ENCODE data around the gene DNAH7. TPM values are rescaled to one million over a fixed set of nuclear protein-coding genes. Genes with fewer than 3 reads are reported as not detected.

Gene DNAH7
- total and polyA plus RNA-seq, 2 experiments from 2014 or later, result 0.35 to 1.1 TPM

DNA sequence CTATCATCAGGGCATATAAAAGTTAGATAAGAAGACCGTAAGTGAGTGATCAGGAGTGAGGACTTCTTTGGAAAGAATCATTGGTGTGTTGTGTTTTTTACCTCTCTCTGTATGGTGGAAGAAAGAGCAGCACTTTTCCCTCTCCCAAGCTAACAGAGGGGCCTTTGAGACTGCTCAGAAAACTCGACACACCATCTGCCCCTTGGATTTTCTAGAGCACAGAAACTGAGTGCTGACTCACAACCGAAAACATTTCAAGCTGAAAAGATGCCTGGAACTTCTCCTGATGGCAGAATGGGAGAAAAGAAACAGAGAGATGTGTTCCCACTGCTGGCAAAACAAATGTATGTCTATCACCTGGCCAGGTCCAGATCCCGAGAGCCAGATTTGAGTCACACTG lies 156.6 kb downstream of the DNAH7 start (continued):
- TF ChIP-seq, protein P1, sequence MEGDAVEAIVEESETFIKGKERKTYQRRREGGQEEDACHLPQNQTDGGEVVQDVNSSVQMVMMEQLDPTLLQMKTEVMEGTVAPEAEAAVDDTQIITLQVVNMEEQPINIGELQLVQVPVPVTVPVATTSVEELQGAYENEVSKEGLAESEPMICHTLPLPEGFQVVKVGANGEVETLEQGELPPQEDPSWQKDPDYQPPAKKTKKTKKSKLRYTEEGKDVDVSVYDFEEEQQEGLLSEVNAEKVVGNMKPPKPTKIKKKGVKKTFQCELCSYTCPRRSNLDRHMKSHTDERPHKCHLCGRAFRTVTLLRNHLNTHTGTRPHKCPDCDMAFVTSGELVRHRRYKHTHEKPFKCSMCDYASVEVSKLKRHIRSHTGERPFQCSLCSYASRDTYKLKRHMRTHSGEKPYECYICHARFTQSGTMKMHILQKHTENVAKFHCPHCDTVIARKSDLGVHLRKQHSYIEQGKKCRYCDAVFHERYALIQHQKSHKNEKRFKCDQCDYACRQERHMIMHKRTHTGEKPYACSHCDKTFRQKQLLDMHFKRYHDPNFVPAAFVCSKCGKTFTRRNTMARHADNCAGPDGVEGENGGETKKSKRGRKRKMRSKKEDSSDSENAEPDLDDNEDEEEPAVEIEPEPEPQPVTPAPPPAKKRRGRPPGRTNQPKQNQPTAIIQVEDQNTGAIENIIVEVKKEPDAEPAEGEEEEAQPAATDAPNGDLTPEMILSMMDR (conservative IDR thresholded peaks at IDR 0.05; ENCODE audit: low read depth in 2 of 2), result no peak
- TF ChIP-seq, protein P2, sequence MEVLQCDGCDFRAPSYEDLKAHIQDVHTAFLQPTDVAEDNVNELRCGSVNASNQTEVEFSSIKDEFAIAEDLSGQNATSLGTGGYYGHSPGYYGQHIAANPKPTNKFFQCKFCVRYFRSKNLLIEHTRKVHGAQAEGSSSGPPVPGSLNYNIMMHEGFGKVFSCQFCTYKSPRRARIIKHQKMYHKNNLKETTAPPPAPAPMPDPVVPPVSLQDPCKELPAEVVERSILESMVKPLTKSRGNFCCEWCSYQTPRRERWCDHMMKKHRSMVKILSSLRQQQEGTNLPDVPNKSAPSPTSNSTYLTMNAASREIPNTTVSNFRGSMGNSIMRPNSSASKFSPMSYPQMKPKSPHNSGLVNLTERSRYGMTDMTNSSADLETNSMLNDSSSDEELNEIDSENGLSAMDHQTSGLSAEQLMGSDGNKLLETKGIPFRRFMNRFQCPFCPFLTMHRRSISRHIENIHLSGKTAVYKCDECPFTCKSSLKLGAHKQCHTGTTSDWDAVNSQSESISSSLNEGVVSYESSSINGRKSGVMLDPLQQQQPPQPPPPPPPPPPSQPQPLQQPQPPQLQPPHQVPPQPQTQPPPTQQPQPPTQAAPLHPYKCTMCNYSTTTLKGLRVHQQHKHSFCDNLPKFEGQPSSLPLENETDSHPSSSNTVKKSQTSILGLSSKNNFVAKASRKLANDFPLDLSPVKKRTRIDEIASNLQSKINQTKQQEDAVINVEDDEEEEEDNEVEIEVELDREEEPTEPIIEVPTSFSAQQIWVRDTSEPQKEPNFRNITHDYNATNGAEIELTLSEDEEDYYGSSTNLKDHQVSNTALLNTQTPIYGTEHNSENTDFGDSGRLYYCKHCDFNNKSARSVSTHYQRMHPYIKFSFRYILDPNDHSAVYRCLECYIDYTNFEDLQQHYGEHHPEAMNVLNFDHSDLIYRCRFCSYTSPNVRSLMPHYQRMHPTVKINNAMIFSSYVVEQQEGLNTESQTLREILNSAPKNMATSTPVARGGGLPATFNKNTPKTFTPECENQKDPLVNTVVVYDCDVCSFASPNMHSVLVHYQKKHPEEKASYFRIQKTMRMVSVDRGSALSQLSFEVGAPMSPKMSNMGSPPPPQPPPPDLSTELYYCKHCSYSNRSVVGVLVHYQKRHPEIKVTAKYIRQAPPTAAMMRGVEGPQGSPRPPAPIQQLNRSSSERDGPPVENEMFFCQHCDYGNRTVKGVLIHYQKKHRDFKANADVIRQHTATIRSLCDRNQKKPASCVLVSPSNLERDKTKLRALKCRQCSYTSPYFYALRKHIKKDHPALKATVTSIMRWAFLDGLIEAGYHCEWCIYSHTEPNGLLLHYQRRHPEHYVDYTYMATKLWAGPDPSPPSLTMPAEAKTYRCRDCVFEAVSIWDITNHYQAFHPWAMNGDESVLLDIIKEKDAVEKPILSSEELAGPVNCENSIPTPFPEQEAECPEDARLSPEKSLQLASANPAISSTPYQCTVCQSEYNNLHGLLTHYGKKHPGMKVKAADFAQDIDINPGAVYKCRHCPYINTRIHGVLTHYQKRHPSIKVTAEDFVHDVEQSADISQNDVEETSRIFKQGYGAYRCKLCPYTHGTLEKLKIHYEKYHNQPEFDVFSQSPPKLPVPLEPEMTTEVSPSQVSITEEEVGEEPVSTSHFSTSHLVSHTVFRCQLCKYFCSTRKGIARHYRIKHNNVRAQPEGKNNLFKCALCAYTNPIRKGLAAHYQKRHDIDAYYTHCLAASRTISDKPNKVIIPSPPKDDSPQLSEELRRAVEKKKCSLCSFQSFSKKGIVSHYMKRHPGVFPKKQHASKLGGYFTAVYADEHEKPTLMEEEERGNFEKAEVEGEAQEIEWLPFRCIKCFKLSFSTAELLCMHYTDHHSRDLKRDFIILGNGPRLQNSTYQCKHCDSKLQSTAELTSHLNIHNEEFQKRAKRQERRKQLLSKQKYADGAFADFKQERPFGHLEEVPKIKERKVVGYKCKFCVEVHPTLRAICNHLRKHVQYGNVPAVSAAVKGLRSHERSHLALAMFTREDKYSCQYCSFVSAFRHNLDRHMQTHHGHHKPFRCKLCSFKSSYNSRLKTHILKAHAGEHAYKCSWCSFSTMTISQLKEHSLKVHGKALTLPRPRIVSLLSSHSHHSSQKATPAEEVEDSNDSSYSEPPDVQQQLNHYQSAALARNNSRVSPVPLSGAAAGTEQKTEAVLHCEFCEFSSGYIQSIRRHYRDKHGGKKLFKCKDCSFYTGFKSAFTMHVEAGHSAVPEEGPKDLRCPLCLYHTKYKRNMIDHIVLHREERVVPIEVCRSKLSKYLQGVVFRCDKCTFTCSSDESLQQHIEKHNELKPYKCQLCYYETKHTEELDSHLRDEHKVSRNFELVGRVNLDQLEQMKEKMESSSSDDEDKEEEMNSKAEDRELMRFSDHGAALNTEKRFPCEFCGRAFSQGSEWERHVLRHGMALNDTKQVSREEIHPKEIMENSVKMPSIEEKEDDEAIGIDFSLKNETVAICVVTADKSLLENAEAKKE (CRISPR knock-in tag; IDR thresholded peaks at IDR 0.05), result no peak
- TF ChIP-seq JUNB (IDR thresholded peaks at IDR 0.05; ENCODE audit: unreplicated experiment) (no peak), ZNF114 (CRISPR knock-in tag; IDR thresholded peaks at IDR 0.05) (no peak), EZH2phosphoT487 (IDR thresholded peaks at IDR 0.05; ENCODE audit: unreplicated experiment) (no peak), NANOG (IDR thresholded peaks at IDR 0.05; ENCODE audit: borderline replicate concordance) (no peak)

DNA sequence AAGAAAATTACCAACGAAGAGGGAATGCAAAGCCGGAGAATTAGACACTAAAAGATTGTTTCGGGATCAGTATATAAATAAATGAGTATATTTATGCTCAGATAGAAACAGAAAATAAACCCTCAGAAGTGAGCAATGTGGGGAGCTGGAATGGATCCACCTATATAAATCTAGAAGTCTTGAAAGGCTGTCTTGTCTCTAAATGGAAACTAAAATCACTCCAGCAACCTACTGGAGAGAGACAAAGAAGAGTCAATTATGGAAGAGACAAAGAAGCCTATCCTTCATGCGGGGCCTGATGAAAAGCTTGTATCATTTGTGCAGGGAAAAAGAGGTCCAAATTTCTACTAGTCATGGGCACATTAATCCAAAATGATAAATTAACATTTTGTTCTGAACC lies 158.1 kb downstream of the DNAH7 start:
- H4K20me1 ChIP-seq (replicated peaks; ENCODE audit: insufficient read depth), result no peaks in the 10 kb centered on the region
- no peaks in the 10 kb centered on the region for H3K9me2 ChIP-seq (ENCODE audit: insufficient read depth)
- H3K36me3 ChIP-seq (ENCODE audit: insufficient read depth), result no peaks in the 10 kb centered on the region
- H3K36me3 Mint-ChIP-seq (ENCODE audit: low read depth), result no peaks in the 10 kb centered on the region
- ATAC-seq (no peak), DNase-seq (ENCODE audit: low spot score) (no peak)
- H3K27ac Mint-ChIP-seq, result no peak overlapping the region
- no peaks in the 10 kb centered on the region for H3K9me3 Mint-ChIP-seq
- H3K27me3 Mint-ChIP-seq (ENCODE audit: insufficient read depth, low read depth, poor library complexity), result no peaks in the 10 kb centered on the region
- H2AFZ ChIP-seq, result no peak overlapping the region
- no peaks in the 10 kb centered on the region for H3K4me1 Mint-ChIP-seq
- no peak overlapping the region for H3K4me3 Mint-ChIP-seq
- H3K27ac ChIP-seq (ENCODE audit: low read depth), result no peak overlapping the region
- H3K27me3 ChIP-seq (ENCODE audit: insufficient read depth), result no peaks in the 10 kb centered on the region
- no peak overlapping the region for H3K4me2 ChIP-seq
- H3K79me2 ChIP-seq (replicated peaks; ENCODE audit: insufficient read depth), result no peaks in the 10 kb centered on the region
- H3F3A ChIP-seq (replicated peaks; ENCODE audit: low read depth), result no peaks in the 10 kb centered on the region
- H3K4me3 ChIP-seq, result no peak overlapping the region
- no peaks in the 10 kb centered on the region for H3K4me1 ChIP-seq (ENCODE audit: insufficient read depth)
- TF ChIP-seq CREB1 (CRISPR knock-in tag; IDR thresholded peaks at IDR 0.05; ENCODE audit: low read depth) (no peak), STAT1 (IDR thresholded peaks at IDR 0.05; ENCODE audit: unreplicated experiment) (no peak), NANOG (IDR thresholded peaks at IDR 0.05; ENCODE audit: borderline replicate concordance) (no peak), ZNF331 (CRISPR knock-in tag; IDR thresholded peaks at IDR 0.05; ENCODE audit: low read depth) (no peak), JUNB (IDR thresholded peaks at IDR 0.05; ENCODE audit: unreplicated experiment) (no peak)
- TF ChIP-seq, protein P1 (conservative IDR thresholded peaks at IDR 0.05; ENCODE audit: low read depth in 2 of 2), result no peak
